ENCODE results near the gene SUPT16H. TPM values are rescaled to one million over a fixed set of nuclear protein-coding genes. Genes with fewer than 3 reads are reported as not detected.

The SUPT16H gene
- total RNA-seq, 1 experiment from 2014 or later, result 210 TPM

DNA sequence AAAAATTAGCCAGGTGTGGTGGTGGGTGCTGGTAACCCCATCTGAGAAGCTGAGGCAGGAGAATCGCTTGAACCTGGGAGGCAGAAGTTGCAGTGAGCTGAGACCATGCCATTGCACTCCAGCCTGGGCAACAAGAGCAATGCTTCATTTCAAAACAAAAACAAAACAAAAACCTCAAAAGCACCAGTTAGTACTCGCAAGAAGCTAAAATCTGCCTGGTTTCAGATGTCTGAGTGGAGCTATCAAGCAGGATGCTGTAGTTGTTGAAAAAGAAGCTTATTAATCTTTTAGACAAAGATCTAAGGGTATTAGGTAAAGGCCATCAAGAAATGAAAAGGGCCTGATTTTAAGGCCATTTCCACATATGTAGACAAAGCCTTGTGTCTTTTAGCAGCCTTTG, 50.9 kb downstream of the SUPT16H start:
- 0 out of 4 replicates have a peak, but pooled peaks cover 0 to 2% of the 10 kb centered on the region in 2 experiments for H3K4me1 Mint-ChIP-seq
- Histone ChIP-seq H3K56ac (ENCODE audit: insufficient read length, low read depth, low read length) (no peak overlapping the region), H3K9me3 (ENCODE audit: control insufficient read depth, low read depth, low read length) (no peaks in the 10 kb centered on the region), H2BK120ac (ENCODE audit: low read depth, low read length, poor library complexity, severe bottlenecking) (no peak overlapping the region), H3K27ac (ENCODE audit: insufficient read length, low read depth, low read length) (no peak overlapping the region), H3K23me2 (ENCODE audit: insufficient read length, low read depth, low read length, poor library complexity, severe bottlenecking) (no peaks in the 10 kb centered on the region), H3K4me2 (ENCODE audit: insufficient read depth, insufficient read length, low read length) (no peak overlapping the region), H3K4me1 (ENCODE audit: insufficient read depth, low read length) (no peaks in the 10 kb centered on the region), H2BK20ac (ENCODE audit: low read depth, low read length, poor library complexity, severe bottlenecking) (no peak overlapping the region), H3K4ac (ENCODE audit: low read depth, low read length) (no peak overlapping the region), H4K5ac (ENCODE audit: insufficient read length, low read depth, low read length) (no peak overlapping the region), H4K91ac (ENCODE audit: insufficient read length, low read depth, low read length) (no peak overlapping the region), H2BK15ac (ENCODE audit: low read depth, low read length) (no peak overlapping the region), H4K20me1 (ENCODE audit: control insufficient read depth, insufficient read depth, insufficient read length) (no peaks in the 10 kb centered on the region), H3K14ac (ENCODE audit: insufficient read depth, low read length) (no peak overlapping the region), H3K9ac (ENCODE audit: extremely low read depth, insufficient read length, low read length) (no peak overlapping the region), H4K8ac (replicated peaks; ENCODE audit: insufficient read length, low read depth, low read length) (no peak overlapping the region), H2AK5ac (ENCODE audit: insufficient read length, low read length) (no peak overlapping the region), H3K79me2 (ENCODE audit: insufficient read depth, low read length) (no peaks in the 10 kb centered on the region), H3K18ac (ENCODE audit: insufficient read length, low read depth, low read length) (no peak overlapping the region), H3K79me1 (ENCODE audit: insufficient read depth, low read depth, low read length, poor library complexity, severe bottlenecking) (no peaks in the 10 kb centered on the region), H3T11ph (ENCODE audit: low read length) (no peak overlapping the region), H2BK5ac (ENCODE audit: insufficient read length, low read length) (no peak overlapping the region), H3K27me3 (ENCODE audit: insufficient read depth, low read length) (no peaks in the 10 kb centered on the region), H3K23ac (ENCODE audit: insufficient read length, low read depth, low read length) (no peak overlapping the region), H2BK12ac (ENCODE audit: insufficient read length, low read depth, low read length) (no peak overlapping the region), H2AFZ (ENCODE audit: low read length) (no peak overlapping the region)
- peaks cover 3% of the 10 kb centered on the region; the same call in 1 of the 2 replicates for H3K27me3 Mint-ChIP-seq (ENCODE audit: low read depth)
- no peaks in the 10 kb centered on the region for H3K9me3 Mint-ChIP-seq
- H3K36me3 Mint-ChIP-seq (ENCODE audit: insufficient read depth in 1 of 3, low read depth in 3 of 3), result no peaks in the 10 kb centered on the region
- TF ChIP-seq, protein P1, sequence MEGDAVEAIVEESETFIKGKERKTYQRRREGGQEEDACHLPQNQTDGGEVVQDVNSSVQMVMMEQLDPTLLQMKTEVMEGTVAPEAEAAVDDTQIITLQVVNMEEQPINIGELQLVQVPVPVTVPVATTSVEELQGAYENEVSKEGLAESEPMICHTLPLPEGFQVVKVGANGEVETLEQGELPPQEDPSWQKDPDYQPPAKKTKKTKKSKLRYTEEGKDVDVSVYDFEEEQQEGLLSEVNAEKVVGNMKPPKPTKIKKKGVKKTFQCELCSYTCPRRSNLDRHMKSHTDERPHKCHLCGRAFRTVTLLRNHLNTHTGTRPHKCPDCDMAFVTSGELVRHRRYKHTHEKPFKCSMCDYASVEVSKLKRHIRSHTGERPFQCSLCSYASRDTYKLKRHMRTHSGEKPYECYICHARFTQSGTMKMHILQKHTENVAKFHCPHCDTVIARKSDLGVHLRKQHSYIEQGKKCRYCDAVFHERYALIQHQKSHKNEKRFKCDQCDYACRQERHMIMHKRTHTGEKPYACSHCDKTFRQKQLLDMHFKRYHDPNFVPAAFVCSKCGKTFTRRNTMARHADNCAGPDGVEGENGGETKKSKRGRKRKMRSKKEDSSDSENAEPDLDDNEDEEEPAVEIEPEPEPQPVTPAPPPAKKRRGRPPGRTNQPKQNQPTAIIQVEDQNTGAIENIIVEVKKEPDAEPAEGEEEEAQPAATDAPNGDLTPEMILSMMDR (conservative IDR thresholded peaks at IDR 0.05), result no peak
- H3K27ac Mint-ChIP-seq, result no peak overlapping the region
- DNase-seq, result no peak
- H3K4me3 Mint-ChIP-seq, result no peak overlapping the region
- no CpG with 5 or more reads among the region's 2 CpGs for WGBS (ENCODE audit: extremely low coverage, insufficient read length, low lambda C conversion rate)
